NCI-H1930 (cell line): Measurements from ENCODE around the gene POC1A.

Source experiments
- DNase-seq, 2 experiments: peaks; one replicate each; lab custom pipeline; 2025; lab: John Stamatoyannopoulos, UW

POC1A gene

GRCh38 chr3:52085681-52086282, 68.4 kb downstream of the POC1A start:
- DNase-seq = no peak

DNA sequence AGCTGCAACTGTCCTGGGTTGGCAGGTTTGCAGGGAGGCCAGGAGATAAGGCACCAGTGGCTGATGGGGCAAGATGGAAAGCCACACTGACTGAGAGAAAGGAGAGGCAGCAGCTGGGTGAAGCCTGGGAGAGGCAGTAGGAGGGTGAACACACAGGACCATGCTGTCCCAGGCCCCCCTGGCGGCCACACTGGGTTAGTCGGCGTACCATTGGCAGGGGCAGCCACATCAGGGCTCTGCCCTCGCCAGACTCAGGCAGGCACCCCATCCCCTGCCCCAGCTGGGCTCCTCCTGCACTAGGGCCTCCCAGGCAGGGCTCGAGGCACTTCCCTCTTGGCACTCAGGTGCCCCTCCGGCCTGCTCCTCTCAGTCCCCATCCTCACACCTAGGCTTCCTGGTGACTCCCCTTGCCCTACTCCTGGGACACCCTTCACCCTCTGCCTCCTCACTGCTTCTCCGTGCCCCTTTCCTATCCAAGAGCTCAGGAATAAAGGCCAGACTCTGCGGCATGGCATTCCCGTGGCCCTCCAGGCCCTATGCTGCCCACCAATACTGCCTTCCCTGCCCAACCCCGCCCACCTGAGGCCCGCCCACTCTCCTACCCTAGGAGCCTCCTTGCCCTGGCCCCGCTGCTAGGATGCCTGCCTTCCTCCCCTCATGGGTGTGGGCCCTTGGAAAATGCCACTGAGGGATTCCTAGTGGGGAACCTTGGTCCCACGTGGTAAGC, 69.1 kb downstream of the POC1A start:
- no peak for DNase-seq

GRCh38 chr3:52084216-52084945, 69.8 kb downstream of the POC1A start:
- DNase-seq = no peak

DNA sequence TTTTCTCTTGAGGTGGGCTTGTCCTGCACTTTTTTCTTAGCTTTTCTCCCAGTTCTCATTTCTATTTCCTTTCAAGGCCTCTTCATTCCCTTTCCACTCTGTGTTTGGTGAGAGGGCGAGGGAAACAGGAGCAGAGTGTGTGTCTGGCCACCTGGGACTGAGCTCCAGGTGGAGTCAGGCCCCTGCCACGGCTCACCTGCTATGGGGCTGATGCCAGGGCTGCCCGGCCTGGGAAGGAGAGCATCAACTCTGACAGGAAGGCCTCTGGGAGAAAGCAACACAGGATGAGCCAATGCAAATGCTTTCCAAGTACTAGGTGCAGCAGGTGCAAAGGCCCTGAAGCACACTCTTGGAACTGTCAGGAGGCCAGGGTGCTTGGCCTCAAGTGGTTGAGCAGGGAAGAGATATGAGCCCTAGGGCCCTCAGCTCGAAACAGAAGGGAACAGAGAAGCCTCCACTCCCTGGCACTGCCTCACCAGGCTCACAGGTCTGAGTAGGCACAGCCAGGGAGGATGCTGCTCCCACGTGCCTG, 70.6 kb downstream of the POC1A start:
- no peak for DNase-seq

DNA sequence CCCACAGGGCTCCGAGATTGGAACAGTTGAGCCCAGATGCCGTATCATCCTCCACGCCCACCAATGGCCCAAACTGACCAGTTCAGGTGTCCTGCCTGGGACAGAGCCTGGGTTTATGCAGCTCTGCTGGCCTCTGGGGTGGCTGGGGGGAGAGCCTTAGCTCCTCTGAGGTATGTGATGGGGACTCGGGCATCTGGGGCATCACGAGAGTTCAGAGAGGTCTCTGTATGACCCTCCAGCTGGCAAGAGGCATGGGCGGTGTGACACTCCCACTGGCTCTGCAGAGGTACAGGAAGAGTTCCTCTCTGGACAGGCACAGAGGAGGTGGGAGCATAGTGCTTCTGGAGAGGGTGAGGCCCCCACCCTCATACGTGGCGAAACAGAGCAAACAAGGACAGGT, 71.3 kb downstream of the POC1A start:
- no peak for DNase-seq

GRCh38 chr3:52080830-52081719, 73.1 kb downstream of the POC1A start:
- DNase-seq = no peak

DNA sequence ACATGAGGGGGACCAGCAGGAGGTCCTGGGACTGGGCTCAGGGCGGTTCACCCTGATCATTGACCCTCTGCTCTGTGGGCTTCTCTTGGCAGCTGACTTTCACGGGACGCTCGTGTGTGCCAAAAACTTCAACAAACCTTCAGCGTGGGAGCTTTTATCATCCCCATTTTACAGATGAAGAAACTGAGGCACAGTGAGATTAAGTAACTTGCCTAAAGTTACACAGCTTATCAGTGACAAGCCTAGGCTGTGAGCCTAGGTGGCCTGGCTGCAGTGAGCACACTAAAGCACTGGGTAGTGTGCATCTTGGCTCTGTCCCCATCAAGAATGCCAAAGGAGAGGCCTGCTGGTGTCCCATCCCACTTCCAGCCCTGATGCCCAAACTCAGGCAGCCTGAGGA, 74.3 kb downstream of the POC1A start:
- no peak for DNase-seq

- DNase-seq = no peak
These were observed 75.3 kb downstream of the POC1A start for GRCh38 chr3:52078781-52079560.

GRCh38 chr3:52077925-52078324, 76.3 kb downstream of the POC1A start:
- DNase-seq = no peak

DNA sequence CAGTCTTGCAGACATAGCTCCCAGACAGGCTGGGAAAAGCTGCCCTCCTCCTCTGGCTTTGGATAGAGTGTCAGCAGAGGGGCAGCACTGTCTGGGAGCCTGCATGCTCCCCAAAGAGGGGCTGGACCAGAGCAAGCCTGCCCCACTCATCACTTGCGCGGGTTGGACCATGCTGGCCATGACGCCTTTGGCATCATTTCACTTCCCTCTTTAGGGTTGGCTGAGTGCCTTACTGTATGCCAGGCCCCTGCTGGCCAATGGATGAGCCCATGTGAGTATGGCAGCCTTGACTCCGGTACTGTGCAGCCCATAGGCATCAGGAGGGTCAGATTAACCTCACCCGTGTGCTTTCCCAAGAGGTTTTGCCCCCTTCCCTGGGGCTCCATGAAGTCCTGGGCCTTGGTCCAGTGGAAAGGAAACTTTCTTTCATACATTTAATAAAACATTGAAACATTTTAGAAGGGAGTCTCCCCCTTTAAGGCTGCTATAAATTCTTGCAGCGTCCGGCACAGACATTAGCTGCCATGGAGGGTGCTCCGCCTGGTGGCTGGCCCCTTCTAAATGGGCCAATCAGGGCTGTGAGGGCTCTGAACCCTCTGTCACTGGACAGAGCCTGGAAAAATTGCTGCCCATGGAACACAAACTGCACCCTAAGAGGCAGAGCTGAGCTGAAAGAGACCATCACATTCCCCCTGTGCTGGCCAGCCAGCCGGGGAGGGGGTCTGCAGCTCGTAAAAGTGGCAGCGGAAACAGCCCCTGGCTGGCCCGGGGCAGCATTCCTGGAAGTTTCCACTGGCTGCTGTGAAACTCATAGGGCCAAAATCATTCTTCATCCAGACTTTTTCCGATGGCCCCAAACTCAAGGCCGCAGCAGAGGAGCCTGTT, 77.1 kb downstream of the POC1A start:
- no peak for DNase-seq

GRCh38 chr3:52073490-52073889, 80.7 kb downstream of the POC1A start:
- no peak for DNase-seq

DNA sequence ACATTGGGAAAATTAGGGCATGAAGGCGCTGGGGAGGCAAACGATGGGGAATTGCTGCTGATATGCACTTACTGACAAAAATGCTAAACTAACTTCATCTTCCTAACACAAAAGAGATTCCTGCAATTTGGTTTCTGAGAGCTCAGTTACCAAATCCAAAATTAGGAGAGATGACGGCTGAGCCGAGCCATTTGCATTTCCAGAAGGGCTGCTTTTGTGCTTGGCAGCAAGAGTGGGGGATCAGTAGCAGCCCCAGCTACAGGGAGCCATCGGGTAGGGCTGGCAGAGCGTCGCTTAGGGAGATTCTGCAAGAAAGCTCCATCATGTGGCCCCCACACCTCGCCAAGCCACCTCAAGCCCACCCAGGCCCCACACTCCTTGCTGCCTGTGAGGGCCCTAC, 81.8 kb downstream of the POC1A start:
- DNase-seq = no peak

GRCh38 chr3:52072020-52072419, 82.2 kb downstream of the POC1A start:
- DNase-seq = no peak

DNA sequence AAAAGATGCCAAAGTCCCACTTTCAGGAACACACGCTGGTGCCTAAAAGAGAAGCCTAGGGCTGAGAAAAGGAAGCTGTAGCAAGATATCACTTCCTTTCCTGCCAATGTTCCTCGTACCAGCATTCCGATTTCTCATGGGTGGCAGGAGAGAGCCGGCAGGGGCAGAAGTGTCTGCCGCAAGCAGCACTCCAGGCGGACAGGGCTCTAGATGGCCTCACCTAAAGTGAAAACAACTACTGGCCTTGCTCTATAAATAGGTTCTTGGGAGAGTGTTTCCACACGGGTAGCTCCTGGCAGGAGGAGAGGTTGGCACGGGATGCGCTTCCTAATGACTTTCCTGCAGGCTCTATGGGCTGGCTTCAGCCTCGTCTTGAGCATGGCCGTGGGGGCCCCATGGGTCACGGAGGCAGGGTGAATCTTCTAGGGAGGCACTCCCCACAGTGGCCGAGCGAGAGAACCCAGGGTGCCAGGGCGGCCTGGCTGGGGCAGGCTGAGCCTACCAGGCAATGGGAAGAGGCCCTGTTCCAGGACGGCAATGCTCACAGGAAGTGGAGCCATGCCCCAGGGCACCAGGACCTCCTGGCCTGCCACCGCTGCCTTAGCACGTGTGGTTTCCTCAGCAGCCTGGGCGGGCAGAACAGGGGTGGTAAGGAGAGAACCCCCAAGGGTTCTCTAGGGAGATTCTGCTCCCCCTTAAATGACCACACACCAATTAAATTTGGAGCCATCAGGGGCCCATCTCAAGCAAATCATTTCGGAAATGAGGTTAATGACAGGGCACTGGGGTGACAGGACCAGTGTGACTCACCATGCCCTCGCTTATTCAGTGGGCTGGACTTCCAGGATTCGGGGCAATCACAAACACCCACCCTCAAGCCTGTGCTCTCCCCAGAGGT, 83.2 kb downstream of the POC1A start:
- DNase-seq = no peak

GRCh38 chr3:52069855-52070254, 84.4 kb downstream of the POC1A start:
- DNase-seq = no peak

DNA sequence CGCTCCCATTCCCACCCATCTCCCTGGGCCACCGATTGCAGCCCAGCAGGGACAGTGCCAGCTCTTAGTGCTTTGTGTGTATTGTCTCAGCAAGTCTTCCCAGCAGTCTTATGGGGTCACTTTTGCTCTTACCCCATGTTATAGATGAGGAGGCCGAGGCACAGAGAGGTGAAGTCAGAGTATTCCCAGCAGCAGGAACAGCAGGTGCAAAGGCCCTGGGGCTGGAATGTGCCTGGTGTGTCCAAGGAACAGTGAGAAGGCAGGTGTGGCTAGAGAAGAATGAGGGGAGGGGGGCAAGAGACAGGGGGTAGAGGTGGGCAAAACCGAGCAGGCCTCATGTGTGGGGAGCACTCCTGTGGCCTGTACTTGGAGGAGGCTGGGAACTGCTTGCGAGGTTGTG, 85.1 kb downstream of the POC1A start:
- DNase-seq = no peak

DNA sequence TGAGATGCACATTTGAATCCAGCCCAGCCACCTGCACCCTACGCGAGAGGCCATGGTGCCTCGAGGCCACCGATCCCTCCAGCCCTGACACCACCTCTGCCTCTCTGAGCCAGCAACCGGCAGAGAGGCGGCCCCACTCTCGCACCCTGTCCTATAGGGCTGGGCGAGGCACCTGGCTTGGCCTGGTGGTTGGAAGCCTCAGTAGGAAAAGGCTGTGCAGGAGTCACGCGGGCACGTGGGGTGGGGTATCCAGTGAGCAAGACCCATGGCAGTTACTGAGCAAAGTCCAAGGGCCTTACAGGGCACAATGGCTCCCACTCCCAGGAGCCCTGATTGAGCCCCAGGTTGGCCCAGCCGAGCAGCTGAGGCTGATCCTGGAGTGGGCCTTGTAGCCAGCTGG, 85.5 kb downstream of the POC1A start:
- no peak for DNase-seq

DNA sequence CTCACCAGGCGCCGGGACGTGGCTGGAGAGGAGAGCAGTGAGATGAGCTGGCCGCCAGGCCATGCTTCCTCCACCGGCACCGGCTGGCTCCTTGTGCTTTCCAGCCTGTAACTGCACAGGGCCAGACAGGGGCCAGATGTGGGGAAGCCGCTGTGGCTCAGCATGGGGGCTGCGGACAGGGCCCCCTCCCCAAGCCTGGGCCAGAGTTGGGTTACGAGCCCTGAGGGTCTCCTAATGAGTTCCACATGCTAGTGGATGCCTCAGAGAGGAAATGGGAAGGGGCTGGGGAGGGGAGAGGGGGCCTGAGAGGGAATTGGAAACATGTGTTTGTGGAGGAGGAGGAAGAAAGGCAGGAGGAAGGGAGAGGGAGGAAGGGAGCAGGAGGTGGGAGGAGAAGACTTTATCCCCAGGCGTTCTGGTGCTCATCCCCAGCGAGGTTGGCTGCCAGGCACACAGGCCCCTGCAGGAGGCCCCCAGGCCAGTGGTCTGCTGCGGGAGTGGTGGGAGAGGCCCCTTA, 86.1 kb downstream of the POC1A start:
- DNase-seq = no peak

DNA sequence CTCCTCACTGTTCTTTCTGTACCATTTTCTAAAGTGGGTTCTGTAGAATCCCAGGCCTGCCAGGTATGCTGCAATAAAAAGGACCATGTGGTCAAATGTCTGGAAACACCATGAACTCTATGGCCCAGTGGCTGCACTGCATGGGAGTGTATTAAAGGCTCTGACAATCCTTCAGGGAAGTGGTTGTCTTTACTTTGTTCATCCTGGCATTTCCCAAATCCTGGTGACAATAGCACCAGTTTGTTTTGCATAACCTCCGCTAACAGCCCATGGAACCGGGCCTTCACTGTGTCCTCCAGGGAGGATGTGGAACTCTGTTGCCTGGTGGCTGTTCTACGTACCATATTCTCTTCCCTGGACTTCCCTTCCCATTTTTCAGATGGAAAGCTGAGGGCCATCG, 86.7 kb downstream of the POC1A start:
- no peak for DNase-seq
